Measurements from ENCODE around the gene ZNF566. TPM values are rescaled to one million over a fixed set of nuclear protein-coding genes. Genes with fewer than 3 reads are reported as not detected.

ZNF566 gene
- total RNA-seq: 1 to 10 TPM; 6.3 to 6.8 TPM
- polyA plus RNA-seq (2013, experiment 1 of 2): 9.4 TPM
- 9.8 TPM for polyA plus RNA-seq (2013, experiment 2 of 2)
- total RNA-seq: 6.7 to 49.5 (median 21.7) reads per million in 172 experiments

DNA sequence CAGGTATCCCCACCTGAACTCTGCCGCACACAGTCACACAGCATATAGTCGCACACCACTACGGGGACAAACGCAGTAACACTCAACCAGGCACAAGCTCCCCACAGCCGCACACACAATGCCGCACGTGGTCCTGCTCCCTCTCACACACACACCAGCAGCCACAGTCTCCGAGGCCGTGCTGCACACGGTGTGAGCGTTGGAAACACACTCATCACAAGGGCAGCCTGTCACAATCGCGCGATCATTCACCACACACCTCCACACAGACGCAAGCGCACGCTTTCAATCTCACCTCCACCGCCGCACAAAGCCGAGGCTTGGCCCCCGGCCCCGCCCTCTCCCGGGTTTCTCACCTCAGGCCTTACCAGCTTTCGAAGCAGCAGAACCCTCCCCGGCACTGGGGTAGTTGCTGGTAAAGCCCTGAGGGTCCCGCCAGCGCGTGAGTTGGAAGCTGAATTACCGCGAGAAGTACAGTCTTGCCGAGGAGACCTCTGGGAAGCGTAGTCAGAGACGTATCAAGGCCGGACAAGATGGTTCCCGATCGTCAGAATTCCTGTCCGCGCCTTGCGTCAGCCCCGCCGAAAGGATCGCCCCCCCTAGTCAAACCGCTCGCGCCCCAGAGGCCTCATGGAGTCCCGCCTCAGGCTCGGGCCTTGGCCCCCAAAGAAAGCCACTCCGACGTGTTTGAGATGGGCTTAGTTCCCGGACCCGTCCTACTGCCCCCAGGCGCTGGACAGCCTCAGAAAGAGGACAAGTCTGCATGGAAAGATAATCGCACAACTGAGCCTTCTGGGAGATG, at the start of gene ZNF566:
TSS of gene ZNF566 (minus strand) at position 444 of the 802 bp plus-strand sequence. CDS start 13,004 bp downstream, outside the sequence.
- no peaks in the 10 kb centered on the region for H3K27me3 Mint-ChIP-seq
- peaks cover 54% of the 10 kb centered on the region for H3K36me3 Mint-ChIP-seq (ENCODE audit: low read depth)
- H3K27ac Mint-ChIP-seq: peak within 1 kb of the TSS; percentile 99
- Histone ChIP-seq H3K4me1 (ENCODE audit: insufficient read depth, low read length) (peaks cover 19% of the 10 kb centered on the region), H3K4me3 (ENCODE audit: low read length) (peak within 1 kb of the TSS; percentile 64), H3K36me3 (ENCODE audit: insufficient read depth, low read length) (no peaks in the 10 kb centered on the region), H3K9me3 (ENCODE audit: control insufficient read depth in 1 of 2, insufficient read depth in 1 of 2, low read length in 2 of 2) (peaks cover 0 to 34% of the 10 kb centered on the region in 2 experiments), H3K27me3 (ENCODE audit: control insufficient read depth in 1 of 2, insufficient read depth in 2 of 2, low read length in 2 of 2) (no peaks in the 10 kb centered on the region), H3K27ac (ENCODE audit: low read depth in 1 of 2, low read length in 2 of 2) (peak within 1 kb of the TSS; percentile 84 to 87)
- peak; percentile 84 to 97 (median 89) for DNase-seq
- TF ChIP-seq, protein P1, sequence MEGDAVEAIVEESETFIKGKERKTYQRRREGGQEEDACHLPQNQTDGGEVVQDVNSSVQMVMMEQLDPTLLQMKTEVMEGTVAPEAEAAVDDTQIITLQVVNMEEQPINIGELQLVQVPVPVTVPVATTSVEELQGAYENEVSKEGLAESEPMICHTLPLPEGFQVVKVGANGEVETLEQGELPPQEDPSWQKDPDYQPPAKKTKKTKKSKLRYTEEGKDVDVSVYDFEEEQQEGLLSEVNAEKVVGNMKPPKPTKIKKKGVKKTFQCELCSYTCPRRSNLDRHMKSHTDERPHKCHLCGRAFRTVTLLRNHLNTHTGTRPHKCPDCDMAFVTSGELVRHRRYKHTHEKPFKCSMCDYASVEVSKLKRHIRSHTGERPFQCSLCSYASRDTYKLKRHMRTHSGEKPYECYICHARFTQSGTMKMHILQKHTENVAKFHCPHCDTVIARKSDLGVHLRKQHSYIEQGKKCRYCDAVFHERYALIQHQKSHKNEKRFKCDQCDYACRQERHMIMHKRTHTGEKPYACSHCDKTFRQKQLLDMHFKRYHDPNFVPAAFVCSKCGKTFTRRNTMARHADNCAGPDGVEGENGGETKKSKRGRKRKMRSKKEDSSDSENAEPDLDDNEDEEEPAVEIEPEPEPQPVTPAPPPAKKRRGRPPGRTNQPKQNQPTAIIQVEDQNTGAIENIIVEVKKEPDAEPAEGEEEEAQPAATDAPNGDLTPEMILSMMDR (IDR thresholded peaks at IDR 0.05): no peak
- intact Hi-C loops (cut with DNase I, micrococcal nuclease): loop anchor here (1.0 to 10.0 kb wide), 11 partner anchors 39 to 589 kb away; partner anchors contain the start of genes ZFP82 (in 2 of the 2), ZNF146 (in 2 of the 2), ZNF260 (in 2 of the 2) and ZNF529 (in 2 of the 2)
- CTCF ChIA-PET: interaction anchor here (0.7 to 2.5 kb wide), 5 partner anchors 37 to 361 kb away, joined by 3 to 11 read pairs (median 4); partner anchors contain the start of genes ZNF260, ZNF345 and ZNF382
- H3K4me1 Mint-ChIP-seq (ENCODE audit: low read depth): peaks cover 36% of the 10 kb centered on the region
- peaks cover 6% of the 10 kb centered on the region for H3K9me3 Mint-ChIP-seq
- peak within 1 kb of the TSS; percentile 97 for H3K4me3 Mint-ChIP-seq
- ATAC-seq (ENCODE audit: poor library complexity): peak; percentile 90
- POLR2A ChIA-PET: interaction anchor here (0.6 to 2.7 kb wide), 27 partner anchors 9 to 1812 kb away, joined by 3 to 53 read pairs (median 6); partner anchors contain the start of genes LIN37, POLR2I, SCGB2B2 and TBCB

DNA sequence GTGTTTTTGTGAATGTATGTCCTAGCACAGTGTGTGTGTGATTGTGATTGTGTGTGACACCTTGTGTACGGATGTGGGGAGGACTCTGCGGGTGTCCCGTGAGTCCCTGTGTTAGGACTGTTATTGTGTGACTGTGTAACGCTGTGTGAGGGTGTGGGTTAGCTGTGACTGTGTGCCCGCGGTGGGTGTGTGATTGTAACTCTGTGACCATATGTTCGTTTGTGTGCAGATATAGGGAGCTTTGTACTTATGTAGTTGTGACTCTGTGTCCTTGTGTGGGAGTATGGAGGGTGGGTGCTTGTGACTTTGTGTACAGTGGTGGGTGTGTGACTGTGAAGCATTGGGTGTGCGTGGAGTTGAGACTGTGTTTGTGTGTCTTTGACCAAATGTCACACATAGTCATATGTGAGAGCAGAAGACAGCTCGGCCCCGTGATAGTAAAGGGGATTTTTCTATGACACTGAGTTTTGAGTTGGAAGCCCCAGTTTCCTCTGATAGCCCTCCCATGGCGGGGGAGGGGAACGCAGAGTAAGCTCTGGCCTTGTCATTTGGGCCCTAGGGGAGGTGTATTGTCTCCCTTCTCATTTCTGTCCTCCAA, 39.7 kb upstream of the ZNF566 start:
- peak overlapping the region; percentile 97 for H3K4me3 Mint-ChIP-seq
- ChIA-PET POLR2A (interaction anchor here (0.6 to 2.9 kb wide), 16 partner anchors 40 to 977 kb away, joined by 3 to 53 read pairs (median 6); partner anchors contain the start of genes ZFP14, ZNF146, ZNF345 and ZNF382), CTCF (interaction anchor here (1.1 to 1.9 kb wide), 2 partner anchors 40 kb away, joined by 3 to 11 read pairs; partner anchors contain the start of gene ZNF566)
- H3K4me1 ChIP-seq (ENCODE audit: insufficient read depth, low read length): peaks cover 19% of the 10 kb centered on the region
- ATAC-seq (ENCODE audit: poor library complexity) (no peak), DNase-seq (peak in 4 of 14 experiments; percentile 2 to 46 (median 26))
- peak overlapping the region; percentile 72 to 90 for H3K27ac ChIP-seq (ENCODE audit: low read depth in 1 of 2, low read length in 2 of 2)
- H3K36me3 Mint-ChIP-seq (ENCODE audit: low read depth): peaks cover 82% of the 10 kb centered on the region
- peaks cover 29% of the 10 kb centered on the region for H3K4me1 Mint-ChIP-seq (ENCODE audit: low read depth)
- peaks cover 9% of the 10 kb centered on the region for H3K9me3 Mint-ChIP-seq
- peaks cover 8% of the 10 kb centered on the region for H3K36me3 ChIP-seq (ENCODE audit: insufficient read depth, low read length)
- TF ChIP-seq, protein P1 (IDR thresholded peaks at IDR 0.05): no peak
- intact Hi-C loops (cut with DNase I, micrococcal nuclease): loop anchor here (1.0 to 10.0 kb wide), 11 partner anchors 40 to 686 kb away; partner anchors contain the start of genes ZNF382 (in 2 of the 2), ZNF529 (in 2 of the 2), ZNF566 (in 2 of the 2) and ZFP82 (in 1 of the 2)
- no peaks in the 10 kb centered on the region for H3K27me3 Mint-ChIP-seq
- H3K27me3 ChIP-seq (ENCODE audit: control insufficient read depth in 1 of 2, insufficient read depth in 2 of 2, low read length in 2 of 2): no peaks in the 10 kb centered on the region
- H3K4me3 ChIP-seq (ENCODE audit: low read length): peak overlapping the region; percentile 80
- peak overlapping the region; percentile 93 for H3K27ac Mint-ChIP-seq
- H3K9me3 ChIP-seq (ENCODE audit: control insufficient read depth in 1 of 2, insufficient read depth in 1 of 2, low read length in 2 of 2): peaks cover 38 to 57% of the 10 kb centered on the region in 2 experiments
